Right lobe of liver (tissue), 4 donors: ENCODE results near the gene MEGF9.

Experiments used
- POLR2A ChIP-seq: fragments of 450-650 bp; IDR thresholded peaks from one replicate; pipeline ENCODE4 v1.6.1; 2017; ENCODE audit warnings: antibody characterized with exemption, mild to moderate bottlenecking
- TF ChIP-seq, protein P1 (sequence below), 4 donors: fragments of 200-600 bp in 3 of 4; fragments of 450-650 bp in 1 of 4; IDR thresholded peaks; one replicate each; pipeline versions ENCODE4 v1.5.1 to v1.8.0; 2016 to 2022; ENCODE audit warnings: antibody characterized with exemption in 4 of 4, mild to moderate bottlenecking in 2 of 4
- donor health status: DM: no; HTN: no; CAD: no.
- donor health status: DM: no; HTN: no; CAD: no.
- donor health status: DM: no; HTN: yes; CAD: no.

DNA sequence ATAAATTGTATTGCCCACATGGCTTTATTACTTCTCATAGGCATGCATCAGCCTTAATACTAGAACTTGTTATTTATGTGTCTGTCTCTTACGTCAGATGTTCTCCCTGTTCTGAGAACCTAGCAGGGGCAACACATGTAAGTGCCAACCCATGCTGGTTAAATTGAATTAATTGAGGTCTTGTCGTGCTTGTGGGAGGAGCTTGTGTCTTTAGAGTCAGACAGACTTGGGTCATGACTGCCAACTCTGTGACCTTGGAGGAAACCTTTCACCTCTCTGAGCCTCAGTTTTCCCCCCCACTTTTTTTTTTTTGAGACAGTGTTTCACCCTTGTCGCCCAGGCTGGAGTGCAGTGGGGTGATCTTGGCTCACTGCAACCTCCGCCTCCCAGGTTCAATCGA lies 2.2 kb upstream of the MEGF9 start:
- TF ChIP-seq, protein P1, sequence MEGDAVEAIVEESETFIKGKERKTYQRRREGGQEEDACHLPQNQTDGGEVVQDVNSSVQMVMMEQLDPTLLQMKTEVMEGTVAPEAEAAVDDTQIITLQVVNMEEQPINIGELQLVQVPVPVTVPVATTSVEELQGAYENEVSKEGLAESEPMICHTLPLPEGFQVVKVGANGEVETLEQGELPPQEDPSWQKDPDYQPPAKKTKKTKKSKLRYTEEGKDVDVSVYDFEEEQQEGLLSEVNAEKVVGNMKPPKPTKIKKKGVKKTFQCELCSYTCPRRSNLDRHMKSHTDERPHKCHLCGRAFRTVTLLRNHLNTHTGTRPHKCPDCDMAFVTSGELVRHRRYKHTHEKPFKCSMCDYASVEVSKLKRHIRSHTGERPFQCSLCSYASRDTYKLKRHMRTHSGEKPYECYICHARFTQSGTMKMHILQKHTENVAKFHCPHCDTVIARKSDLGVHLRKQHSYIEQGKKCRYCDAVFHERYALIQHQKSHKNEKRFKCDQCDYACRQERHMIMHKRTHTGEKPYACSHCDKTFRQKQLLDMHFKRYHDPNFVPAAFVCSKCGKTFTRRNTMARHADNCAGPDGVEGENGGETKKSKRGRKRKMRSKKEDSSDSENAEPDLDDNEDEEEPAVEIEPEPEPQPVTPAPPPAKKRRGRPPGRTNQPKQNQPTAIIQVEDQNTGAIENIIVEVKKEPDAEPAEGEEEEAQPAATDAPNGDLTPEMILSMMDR (IDR thresholded peaks at IDR 0.05) = no peak
- no peak for TF ChIP-seq POLR2A
